Measurements from ENCODE around the gene ZMYND11. TPM values are rescaled to one million over a fixed set of nuclear protein-coding genes. Genes with fewer than 3 reads are reported as not detected.

Gene ZMYND11
- polyA plus RNA-seq (2011; rRNA removed) (77.1 and 99.7 TPM in 2 replicates), polyA plus RNA-seq (2017; fragmentation: RNase III; extraction: RNeasy Plus Mini Kit Qiagen cat#74134 plus additional on column Dnase treatment) (47.5 to 49.6 TPM (median 47.7 TPM) in 3 replicates), polyA minus RNA-seq (2011; rRNA and poly(A)+ RNA removed) (29.6 and 32.5 TPM in 2 replicates)
- polyA plus RNA-seq (2012; cell fraction: cytosol; rRNA removed) = 22.7 and 23.3 TPM in 2 replicates
- 9.8 and 12.1 TPM in 2 replicates for polyA plus RNA-seq (2012; cell fraction: nucleus; rRNA removed)

DNA sequence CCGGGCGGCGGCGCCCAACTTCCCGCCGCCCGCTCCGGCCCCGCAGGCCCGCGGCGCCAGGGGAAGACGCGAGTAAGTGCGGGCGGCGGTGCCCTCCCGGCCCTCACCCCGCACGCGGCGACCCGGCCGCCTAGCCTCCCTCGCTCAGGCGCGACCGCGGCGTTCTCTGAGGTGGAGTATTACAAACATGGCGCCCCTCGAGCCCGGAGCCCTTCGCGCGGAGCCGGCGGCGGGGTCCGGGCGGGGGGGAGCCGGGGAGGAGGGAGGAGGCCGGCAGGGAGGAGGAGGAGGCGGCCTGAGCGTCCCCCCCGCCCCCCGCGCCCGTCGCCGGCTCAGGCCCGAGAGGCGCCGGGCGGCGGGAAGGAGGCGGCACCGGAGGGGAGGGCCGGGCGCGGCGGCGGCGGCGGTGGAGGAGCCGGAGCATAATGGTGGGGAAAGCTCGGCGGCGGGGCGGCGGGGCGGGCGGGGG lies at the start of gene ZMYND11:
Gene ZMYND11, plus strand, starts transcription at position 324 of the 469 bp plus-strand sequence. CDS start 44,558 bp downstream, outside the sequence.
- POLR2A ChIA-PET = interaction anchor here (0.6 to 1.0 kb wide), 3 partner anchors 8 to 59 kb away, joined by 3 read pairs; no protein-coding TSS in a partner anchor

DNA sequence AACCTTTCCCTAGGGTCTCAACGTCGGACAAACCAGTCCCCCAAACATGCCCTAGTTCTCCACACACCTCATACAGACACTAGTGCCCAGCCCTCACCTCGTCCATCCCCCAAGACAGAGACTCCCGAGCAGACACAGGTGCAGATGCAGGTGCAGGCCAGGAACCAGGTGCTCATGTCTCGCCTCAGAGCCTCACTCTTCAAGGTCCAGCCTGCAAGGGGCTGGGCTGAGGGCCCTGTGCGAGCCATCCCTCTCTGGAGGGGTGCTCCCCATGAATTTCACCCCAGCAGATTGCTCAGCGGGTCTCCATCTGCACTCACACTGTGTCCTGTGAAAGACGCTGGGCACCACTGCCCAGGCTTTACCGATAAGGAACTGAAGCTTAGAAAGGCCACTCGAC lies 49.2 kb upstream of the ZMYND11 start:
- H3K4me2 ChIP-seq = no peak overlapping the region
- H3K9me3 ChIP-seq = no peaks in the 10 kb centered on the region
- H3K27ac ChIP-seq = no peak overlapping the region
- TF ChIP-seq MAZ (IDR thresholded peaks at IDR 0.05; ENCODE audit: borderline replicate concordance, low read depth, low read length) = no peak
- no peak for TF ChIP-seq PHF8 (IDR thresholded peaks at IDR 0.05; ENCODE audit: borderline replicate concordance, low read depth)
- no peak for TF ChIP-seq ZSCAN20 (CRISPR knock-in tag; IDR thresholded peaks at IDR 0.05)
- TF ChIP-seq NPAS2 (CRISPR knock-in tag; IDR thresholded peaks at IDR 0.05; ENCODE audit: borderline replicate concordance) = no peak
- TF ChIP-seq, protein P1, sequence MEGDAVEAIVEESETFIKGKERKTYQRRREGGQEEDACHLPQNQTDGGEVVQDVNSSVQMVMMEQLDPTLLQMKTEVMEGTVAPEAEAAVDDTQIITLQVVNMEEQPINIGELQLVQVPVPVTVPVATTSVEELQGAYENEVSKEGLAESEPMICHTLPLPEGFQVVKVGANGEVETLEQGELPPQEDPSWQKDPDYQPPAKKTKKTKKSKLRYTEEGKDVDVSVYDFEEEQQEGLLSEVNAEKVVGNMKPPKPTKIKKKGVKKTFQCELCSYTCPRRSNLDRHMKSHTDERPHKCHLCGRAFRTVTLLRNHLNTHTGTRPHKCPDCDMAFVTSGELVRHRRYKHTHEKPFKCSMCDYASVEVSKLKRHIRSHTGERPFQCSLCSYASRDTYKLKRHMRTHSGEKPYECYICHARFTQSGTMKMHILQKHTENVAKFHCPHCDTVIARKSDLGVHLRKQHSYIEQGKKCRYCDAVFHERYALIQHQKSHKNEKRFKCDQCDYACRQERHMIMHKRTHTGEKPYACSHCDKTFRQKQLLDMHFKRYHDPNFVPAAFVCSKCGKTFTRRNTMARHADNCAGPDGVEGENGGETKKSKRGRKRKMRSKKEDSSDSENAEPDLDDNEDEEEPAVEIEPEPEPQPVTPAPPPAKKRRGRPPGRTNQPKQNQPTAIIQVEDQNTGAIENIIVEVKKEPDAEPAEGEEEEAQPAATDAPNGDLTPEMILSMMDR (IDR thresholded peaks at IDR 0.05) = no peak
- no peak for TF ChIP-seq RARB (CRISPR knock-in tag; IDR thresholded peaks at IDR 0.05)
- no peaks in the 10 kb centered on the region for H3K4me1 ChIP-seq
- ChIA-PET CTCF (interaction anchor here (1.5 to 3.0 kb wide), 2 partner anchors 9 to 10 kb away, joined by 4 to 9 read pairs; no protein-coding TSS in a partner anchor), POLR2A (no interaction called here)
- DNase-seq (ENCODE audit: low read depth in 1 of 2, low spot score in 1 of 2) = no peak
- no peak for FAIRE-seq
- no peak for ATAC-seq
- WGBS (ENCODE audit: missing lambda C conversion rate) = 58% methylated on average over 9 of the region's 10 CpGs
- no peak overlapping the region for H3K4me3 ChIP-seq

More for the DNA sequence above, at the start of gene ZMYND11:
- no peak for FAIRE-seq
- TF ChIP-seq CHD2 (IDR thresholded peaks at IDR 0.05; ENCODE audit: low read length, partially characterized antibody) (no peak), BHLHE40 (IDR thresholded peaks at IDR 0.05; ENCODE audit: low read depth, low read length) (no peak), CBX8 (IDR thresholded peaks at IDR 0.05) (no peak), JUN (IDR thresholded peaks at IDR 0.05) (peak; percentile 33 to 64; a peak in 3 of 5 replicates), CHD4 (IDR thresholded peaks at IDR 0.05; ENCODE audit: borderline replicate concordance) (no peak), RAD21 (conservative IDR thresholded peaks at IDR 0.05 in 1 of 2, IDR thresholded peaks at IDR 0.05 in 1 of 2) (no peak), MAZ (IDR thresholded peaks at IDR 0.05; ENCODE audit: borderline replicate concordance, low read depth, low read length) (no peak), CBX2 (IDR thresholded peaks at IDR 0.05; ENCODE audit: borderline replicate concordance, low read depth) (no peak), ZSCAN20 (CRISPR knock-in tag; IDR thresholded peaks at IDR 0.05) (no peak), TFCP2L1 (CRISPR knock-in tag; IDR thresholded peaks at IDR 0.05) (no peak), POLR2A (IDR thresholded peaks at IDR 0.05; ENCODE audit: low read length) (peak; percentile 53), NPAS2 (CRISPR knock-in tag; IDR thresholded peaks at IDR 0.05; ENCODE audit: borderline replicate concordance) (no peak), PHF8 (IDR thresholded peaks at IDR 0.05; ENCODE audit: borderline replicate concordance, low read depth) (peak; percentile 58; the same call in 1 of the 2 replicates), HOXA7 (CRISPR knock-in tag; IDR thresholded peaks at IDR 0.05) (no peak)
- TF ChIP-seq, protein P2, sequence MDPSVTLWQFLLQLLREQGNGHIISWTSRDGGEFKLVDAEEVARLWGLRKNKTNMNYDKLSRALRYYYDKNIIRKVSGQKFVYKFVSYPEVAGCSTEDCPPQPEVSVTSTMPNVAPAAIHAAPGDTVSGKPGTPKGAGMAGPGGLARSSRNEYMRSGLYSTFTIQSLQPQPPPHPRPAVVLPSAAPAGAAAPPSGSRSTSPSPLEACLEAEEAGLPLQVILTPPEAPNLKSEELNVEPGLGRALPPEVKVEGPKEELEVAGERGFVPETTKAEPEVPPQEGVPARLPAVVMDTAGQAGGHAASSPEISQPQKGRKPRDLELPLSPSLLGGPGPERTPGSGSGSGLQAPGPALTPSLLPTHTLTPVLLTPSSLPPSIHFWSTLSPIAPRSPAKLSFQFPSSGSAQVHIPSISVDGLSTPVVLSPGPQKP (IDR thresholded peaks at IDR 0.05; ENCODE audit: low read depth, low read length) = no peak
- TF ChIP-seq, protein P1 (IDR thresholded peaks at IDR 0.05) = 0 out of 3 replicates have a peak, but pooled peaks have one; percentile 1
- TF ChIP-seq, protein P3, sequence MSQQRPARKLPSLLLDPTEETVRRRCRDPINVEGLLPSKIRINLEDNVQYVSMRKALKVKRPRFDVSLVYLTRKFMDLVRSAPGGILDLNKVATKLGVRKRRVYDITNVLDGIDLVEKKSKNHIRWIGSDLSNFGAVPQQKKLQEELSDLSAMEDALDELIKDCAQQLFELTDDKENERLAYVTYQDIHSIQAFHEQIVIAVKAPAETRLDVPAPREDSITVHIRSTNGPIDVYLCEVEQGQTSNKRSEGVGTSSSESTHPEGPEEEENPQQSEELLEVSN (IDR thresholded peaks at IDR 0.05; ENCODE audit: borderline replicate concordance, low read depth) = no peak
- TF ChIP-seq, protein P4, sequence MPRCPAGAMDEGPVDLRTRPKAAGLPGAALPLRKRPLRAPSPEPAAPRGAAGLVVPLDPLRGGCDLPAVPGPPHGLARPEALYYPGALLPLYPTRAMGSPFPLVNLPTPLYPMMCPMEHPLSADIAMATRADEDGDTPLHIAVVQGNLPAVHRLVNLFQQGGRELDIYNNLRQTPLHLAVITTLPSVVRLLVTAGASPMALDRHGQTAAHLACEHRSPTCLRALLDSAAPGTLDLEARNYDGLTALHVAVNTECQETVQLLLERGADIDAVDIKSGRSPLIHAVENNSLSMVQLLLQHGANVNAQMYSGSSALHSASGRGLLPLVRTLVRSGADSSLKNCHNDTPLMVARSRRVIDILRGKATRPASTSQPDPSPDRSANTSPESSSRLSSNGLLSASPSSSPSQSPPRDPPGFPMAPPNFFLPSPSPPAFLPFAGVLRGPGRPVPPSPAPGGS (IDR thresholded peaks at IDR 0.05) = peak; percentile 44; the same call in 1 of the 3 replicates
- H3K9me3 ChIP-seq = no peaks in the 10 kb centered on the region
- peak in 1 of 2 experiments; percentile 59 for DNase-seq (ENCODE audit: low read depth in 1 of 2, low spot score in 1 of 2)
- CTCF ChIA-PET = interaction anchor here (0.6 to 1.3 kb wide), 3 partner anchors 56 to 68 kb away, joined by 3 to 4 read pairs (median 3); no protein-coding TSS in a partner anchor
- H3K4me1 ChIP-seq = peaks cover 33% of the 10 kb centered on the region
- peak within 1 kb of the TSS; percentile 95 to 99 for H3K27ac ChIP-seq
- ATAC-seq = peak; percentile 34 to 52
- peak within 1 kb of the TSS; percentile 95 for H3K4me2 ChIP-seq
- peak within 1 kb of the TSS; percentile 68 for H3K4me3 ChIP-seq
- 0% methylated on average over 5 of the region's 73 CpGs for WGBS (ENCODE audit: missing lambda C conversion rate)

Measured in A549 (cell line).